GM21390 (cell line): Measurements from ENCODE around the gene CEP162.
"Not testable (repeated sequence)": the region's sequence is repeated elsewhere in the genome, so short reads cannot be mapped to it uniquely, and the experiment has no call there.

ENCODE experiments used
- ATAC-seq: cut with Tn5 transposase; IDR thresholded peaks from one replicate; pipeline ENCODE4 v1.9.1; 2021; ENCODE audit not compliant: unreplicated experiment

CEP162 gene

GRCh38 chr6:84089081-84089480, 138.4 kb downstream of the CEP162 start:
- ATAC-seq: no peak

- ATAC-seq: no peak
These were observed 140.7 kb downstream of the CEP162 start for GRCh38 chr6:84086545-84087429.

GRCh38 chr6:84086056-84086455, 141.4 kb downstream of the CEP162 start:
- no peak for ATAC-seq

- ATAC-seq: not testable (repeated sequence)
These were observed 142.7 kb downstream of the CEP162 start for GRCh38 chr6:84084705-84085104.

- no peak for ATAC-seq
These were observed 144.7 kb downstream of the CEP162 start for GRCh38 chr6:84082689-84083265.

- no peak for ATAC-seq
These were observed 146.2 kb downstream of the CEP162 start for GRCh38 chr6:84081222-84081621.

GRCh38 chr6:84078335-84078734, 149.1 kb downstream of the CEP162 start:
- ATAC-seq: no peak

GRCh38 chr6:84077645-84078044, 149.8 kb downstream of the CEP162 start:
- ATAC-seq: no peak

GRCh38 chr6:84074988-84075781, 152.3 kb downstream of the CEP162 start:
- ATAC-seq: no peak
